ENCODE data around the gene RXYLT1. TPM values are rescaled to one million over a fixed set of nuclear protein-coding genes. Genes with fewer than 3 reads are reported as not detected.

RXYLT1 gene
- total RNA-seq, 1 donor from 2014 or later = 22.7 TPM

DNA sequence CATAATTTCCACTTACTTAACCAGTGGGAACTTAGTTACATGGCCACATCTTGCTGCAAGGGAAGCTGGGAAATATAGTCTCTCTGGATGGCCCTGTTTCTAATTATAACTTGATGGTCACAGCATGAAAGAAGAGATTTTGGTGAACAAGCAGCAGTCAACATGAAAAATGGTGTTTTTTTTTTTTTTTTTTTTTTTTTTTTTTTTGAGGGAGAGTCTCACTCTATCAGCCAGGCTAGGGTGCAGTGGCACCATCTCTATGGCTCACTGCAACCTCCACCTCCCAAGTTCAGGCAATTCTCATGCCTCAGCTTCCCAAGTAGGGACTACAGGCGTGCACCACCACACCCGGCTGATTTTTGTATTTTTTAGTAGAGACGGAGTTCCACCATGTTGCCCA lies 75.6 kb downstream of the RXYLT1 start:
- POLR2A ChIA-PET = interaction anchor here (0.7 kb wide), 1 partner anchor 96 kb away, joined by 7 read pairs; no protein-coding TSS in a partner anchor
- Mint-ChIP-seq H3K4me1 (no peaks in the 10 kb centered on the region), H3K27ac (no peak overlapping the region), H3K9me3 (no peaks in the 10 kb centered on the region), H3K27me3 (peaks cover 2% of the 10 kb centered on the region), H3K4me3 (no peak overlapping the region), H3K36me3 (ENCODE audit: low read depth) (no peaks in the 10 kb centered on the region)
- DNase-seq (no peak), ATAC-seq (ENCODE audit: low read depth) (no peak)
- no peak for TF ChIP-seq CTCF (IDR thresholded peaks at IDR 0.05)
- intact Hi-C loops (cut with micrococcal nuclease) = no loop called here
- CTCF ChIA-PET = no interaction called here

GRCh38 chr12:63857771-63858670 lies 78.3 kb downstream of the RXYLT1 start:
- Mint-ChIP-seq H3K27ac (no peak overlapping the region), H3K4me1 (no peaks in the 10 kb centered on the region), H3K36me3 (ENCODE audit: low read depth) (no peaks in the 10 kb centered on the region), H3K9me3 (no peaks in the 10 kb centered on the region), H3K27me3 (peaks cover 5% of the 10 kb centered on the region), H3K4me3 (no peak overlapping the region)
- ATAC-seq (ENCODE audit: low read depth) = no peak
- no peak for TF ChIP-seq CTCF (IDR thresholded peaks at IDR 0.05)
- POLR2A ChIA-PET = no interaction called here
- CTCF ChIA-PET = no interaction called here
- intact Hi-C loops (cut with micrococcal nuclease) = no loop called here
- DNase-seq = no peak

Other genes starting within 250 kb of the RXYLT1 start
- 0.69 and 0.73 TPM in 2 replicates for gene DPY19L2, start 111.4 kb upstream of the RXYLT1 start, total RNA-seq
- 0.49 and 1.1 TPM in 2 replicates for gene SRGAP1, start 64.8 kb downstream of the RXYLT1 start, total RNA-seq